SU-DHL-6 (cell line): Measurements from ENCODE around the gene RASGRF1.

Experiments
- CTCF ChIP-seq: fragments of 200-600 bp; sonication (generic); IDR thresholded peaks from one replicate; pipeline ENCODE4 v1.5.1; 2017; ENCODE audit warnings: antibody characterized with exemption, mild to moderate bottlenecking, low read length, moderate library complexity; ENCODE audit not compliant: insufficient read depth, poor library complexity, severe bottlenecking
- EZH2phosphoT487 ChIP-seq: fragments of 200-600 bp; sonication (generic), shearing (Covaris generic); conservative IDR thresholded peaks from 2 replicates; pipeline ENCODE4 v1.6.1; 2018; ENCODE audit warnings: mild to moderate bottlenecking, antibody characterized with exemption, low read length, moderate library complexity, mixed read lengths

- no peak for TF ChIP-seq CTCF
- no peak for TF ChIP-seq EZH2phosphoT487
Observed at GRCh38 chr15:78960308-78960707, 130.3 kb downstream of the RASGRF1 start.
